IPS-NIHi11 (cell line): Measurements from ENCODE around the gene ATG9B.
"Not testable (repeated sequence)": the region's sequence is repeated elsewhere in the genome, so short reads cannot be mapped to it uniquely, and the experiment has no call there.

ENCODE experiments used
- DNase-seq: peaks from one replicate; pipeline ENCODE4 v3.0.0; 2012; ENCODE audit warnings: mixed read lengths, low spot score

ATG9B gene

GRCh38 chr7:151016505-151016904 lies 7.8 kb downstream of the ATG9B start:
- no peak for DNase-seq

GRCh38 chr7:151015967-151016366 lies 8.3 kb downstream of the ATG9B start:
- no peak for DNase-seq

- DNase-seq = no peak
Observed at GRCh38 chr7:151014950-151015349, 9.3 kb downstream of the ATG9B start.

- DNase-seq = peak; percentile 80
Observed at GRCh38 chr7:151013733-151014497, 10.4 kb downstream of the ATG9B start.

GRCh38 chr7:151013356-151013732 lies 10.9 kb downstream of the ATG9B start:
- peak; percentile 54 for DNase-seq

- DNase-seq = peak; percentile 59
Observed at GRCh38 chr7:151012911-151013347, 11.4 kb downstream of the ATG9B start.

GRCh38 chr7:151012031-151012692 lies 12.1 kb downstream of the ATG9B start:
- no peak for DNase-seq

- DNase-seq = not testable (repeated sequence)
Observed at GRCh38 chr7:151011616-151012015, 12.7 kb downstream of the ATG9B start.

GRCh38 chr7:151011097-151011409 lies 13.2 kb downstream of the ATG9B start:
- no peak for DNase-seq

- DNase-seq = no peak
Observed at GRCh38 chr7:151010307-151011096, 13.8 kb downstream of the ATG9B start.

GRCh38 chr7:151010037-151010306 lies 14.3 kb downstream of the ATG9B start:
- no peak for DNase-seq

GRCh38 chr7:151009327-151010036 lies 14.8 kb downstream of the ATG9B start:
- DNase-seq = peak; percentile 47

- DNase-seq = peak; percentile 87
Observed at GRCh38 chr7:151008511-151009323, 15.6 kb downstream of the ATG9B start.

GRCh38 chr7:151008143-151008510 lies 16.2 kb downstream of the ATG9B start:
- DNase-seq = no peak

GRCh38 chr7:151007469-151007898 lies 16.8 kb downstream of the ATG9B start:
- no peak for DNase-seq

- no peak for DNase-seq
Observed at GRCh38 chr7:151006590-151007300, 17.5 kb downstream of the ATG9B start.

GRCh38 chr7:151005566-151005965 lies 18.7 kb downstream of the ATG9B start:
- DNase-seq = no peak

GRCh38 chr7:151003572-151003971 lies 20.7 kb downstream of the ATG9B start:
- no peak for DNase-seq

- no peak for DNase-seq
Observed at GRCh38 chr7:151001546-151001945, 22.7 kb downstream of the ATG9B start.

- no peak for DNase-seq
Observed at GRCh38 chr7:151000897-151001495, 23.3 kb downstream of the ATG9B start.
